HUES48 (cell line): Measurements from ENCODE around the gene TRAPPC14.

Experiments
- H3K27ac ChIP-seq: one replicate; pipeline ENCODE4 v1.7.0; 2013; ENCODE audit warnings: low read depth, low read length, inconsistent platforms
- H3K27me3 ChIP-seq: 2 replicates; pipeline ENCODE4 v1.6.1; 2013; ENCODE audit warnings: mild to moderate bottlenecking, low read length; ENCODE audit not compliant: control insufficient read depth, insufficient read depth
- H3K36me3 ChIP-seq: 2 replicates; pipeline ENCODE4 v1.6.1; 2013; ENCODE audit warnings: low read length; ENCODE audit not compliant: control insufficient read depth, insufficient read depth
- H3K4me1 ChIP-seq: 2 replicates; pipeline ENCODE4 v1.6.1; 2013; ENCODE audit warnings: mild to moderate bottlenecking, low read length; ENCODE audit not compliant: control insufficient read depth, insufficient read depth
- H3K4me3 ChIP-seq: 2 replicates; pipeline ENCODE4 v1.5.1; 2013; ENCODE audit warnings: mild to moderate bottlenecking, low read depth, low read length
- H3K9ac ChIP-seq: 2 replicates; pipeline ENCODE4 v1.6.1; 2013; ENCODE audit warnings: mild to moderate bottlenecking, low read depth, low read length, moderate library complexity
- H3K9me3 ChIP-seq: 2 replicates; pipeline ENCODE4 v1.6.1; 2013; ENCODE audit warnings: low read length; ENCODE audit not compliant: control insufficient read depth, insufficient read depth

The TRAPPC14 gene

DNA sequence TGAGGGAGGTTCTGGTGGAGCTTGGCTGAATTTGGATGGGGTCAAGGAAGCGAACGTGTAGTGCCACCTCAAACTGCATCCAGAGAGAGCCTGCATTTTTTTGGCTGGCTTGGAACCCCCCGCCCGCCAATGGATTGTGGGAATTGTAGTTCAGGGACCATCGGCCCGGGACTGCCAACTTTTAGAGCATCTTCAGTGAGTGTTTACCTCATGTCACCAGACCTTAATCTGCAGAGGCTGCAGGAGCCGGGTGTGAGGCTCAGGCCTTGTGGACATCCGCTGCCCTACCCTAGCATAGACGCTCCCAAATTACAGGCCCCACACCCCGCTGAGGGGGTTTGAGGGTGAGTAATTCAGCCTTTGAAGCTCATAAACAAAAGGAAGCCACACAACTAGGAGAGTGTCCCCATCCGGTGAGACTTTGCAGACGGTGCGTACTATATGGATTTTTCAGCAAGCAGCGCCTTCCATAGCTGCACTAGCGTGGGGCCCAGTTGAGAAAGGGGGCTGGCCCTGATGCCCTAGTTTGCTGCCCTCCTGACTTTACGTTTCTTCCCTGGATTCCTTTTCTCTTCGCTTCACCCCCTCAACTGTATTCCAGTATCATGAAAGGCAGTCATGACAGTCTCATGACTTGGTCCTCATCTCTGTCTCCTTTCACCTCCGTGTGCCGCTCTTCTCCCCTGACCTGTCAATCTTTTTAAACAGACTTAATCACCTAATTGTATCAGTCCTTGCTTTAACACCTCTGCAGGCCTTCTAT is 38.4 kb downstream of the TRAPPC14 start:
- peak overlapping the region; percentile 4; the same call in 1 of the 2 replicates for H3K9ac ChIP-seq
- peak overlapping the region; percentile 87 for H3K27ac ChIP-seq
- H3K9me3 ChIP-seq = no peaks in the 10 kb centered on the region
- H3K27me3 ChIP-seq = no peaks in the 10 kb centered on the region
- H3K4me3 ChIP-seq = peak overlapping the region; percentile 76
- H3K36me3 ChIP-seq = peaks cover 6% of the 10 kb centered on the region
- peaks cover 9% of the 10 kb centered on the region for H3K4me1 ChIP-seq

DNA sequence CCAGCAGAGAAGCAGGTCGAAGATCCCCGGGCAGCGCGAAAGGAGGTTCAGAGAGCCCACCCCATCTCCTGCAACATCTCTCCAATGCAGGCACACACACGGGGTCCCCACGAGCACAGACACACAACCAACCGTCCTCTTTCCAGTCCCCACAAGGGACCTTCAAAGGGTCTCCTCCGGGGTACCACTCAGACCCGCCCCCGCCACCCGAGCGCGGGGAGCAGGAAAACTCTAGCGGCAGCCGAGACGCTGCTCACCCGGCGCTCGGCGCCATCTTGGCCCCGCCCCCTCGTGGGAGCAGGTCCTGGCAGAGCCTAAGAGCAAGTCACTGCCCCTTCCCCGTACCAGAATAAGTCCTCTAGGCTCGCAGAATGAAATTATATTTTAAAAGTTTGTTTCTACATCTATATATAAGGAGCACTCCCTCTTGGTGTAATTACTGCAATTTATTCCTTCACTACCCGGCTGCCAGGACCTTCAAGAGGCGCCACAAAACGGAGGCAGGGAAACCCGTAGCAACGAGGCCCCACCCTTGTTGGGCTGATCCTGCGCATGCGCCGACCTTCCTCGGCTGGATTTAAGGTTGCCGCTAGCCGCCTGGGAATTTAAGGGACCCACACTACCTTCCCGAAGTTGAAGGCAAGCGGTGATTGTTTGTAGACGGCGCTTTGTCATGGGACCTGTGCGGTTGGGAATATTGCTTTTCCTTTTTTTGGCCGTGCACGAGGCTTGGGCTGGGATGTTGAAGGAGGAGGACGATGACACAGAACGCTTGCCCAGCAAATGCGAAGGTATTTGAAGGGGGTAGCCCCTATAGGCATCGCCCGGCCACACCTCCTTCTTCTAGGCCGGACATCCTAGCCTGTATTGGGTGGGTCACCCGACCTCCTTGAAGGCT is 39.2 kb downstream of the TRAPPC14 start, which contains the start of the genes CNPY4 and TAF6:
Gene CNPY4 (plus strand): TSS at position 563 of the 898 bp plus-strand sequence. CDS start 111 bp downstream, at position 674.
Gene TAF6 (minus strand): TSS at position 287 of the 898 bp plus-strand sequence. CDS start 5,149 bp downstream, outside the sequence.
- no peaks in the 10 kb centered on the region for H3K27me3 ChIP-seq

DNA sequence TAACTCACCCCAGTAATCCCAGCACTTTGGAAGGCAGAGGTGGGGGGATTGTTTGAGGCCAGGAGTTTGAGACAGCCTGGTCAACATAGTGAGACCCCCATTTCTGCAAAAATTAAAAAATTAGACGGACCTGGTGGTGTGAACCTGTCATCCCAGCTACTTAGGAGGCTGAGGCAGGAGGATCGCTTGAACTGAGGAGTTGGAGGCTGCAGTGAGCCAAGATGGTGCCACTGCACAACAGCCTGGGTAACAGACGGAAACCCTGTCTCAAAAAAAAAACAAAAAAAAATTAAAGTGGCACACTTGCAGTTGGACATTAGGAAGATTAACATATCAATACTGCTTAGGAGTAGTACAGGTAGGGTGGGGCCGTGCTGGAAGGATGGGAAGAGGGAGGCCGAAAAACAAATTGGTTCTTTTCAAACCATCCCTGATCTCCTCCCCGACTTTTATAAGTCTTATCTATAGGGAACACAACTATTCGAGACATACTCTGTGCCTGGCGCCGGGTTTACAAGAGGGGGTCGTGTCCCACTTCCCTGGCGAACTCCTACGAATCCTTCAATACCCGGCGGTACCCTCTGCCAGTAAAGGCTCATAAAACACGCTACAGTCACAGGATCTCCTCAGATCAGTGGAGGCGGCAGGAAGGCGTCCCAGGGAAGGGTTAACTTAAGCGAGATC is 40.0 kb downstream of the TRAPPC14 start:
- peak overlapping the region; percentile 76 for H3K4me3 ChIP-seq
- no peaks in the 10 kb centered on the region for H3K27me3 ChIP-seq
- H3K9ac ChIP-seq = peak overlapping the region; percentile 87
- peak overlapping the region; percentile 87 for H3K27ac ChIP-seq
- no peaks in the 10 kb centered on the region for H3K9me3 ChIP-seq
- H3K4me1 ChIP-seq = peaks cover 9% of the 10 kb centered on the region
- peaks cover 9% of the 10 kb centered on the region for H3K36me3 ChIP-seq

More for the DNA sequence above, 39.2 kb downstream of the TRAPPC14 start, which contains the start of the genes CNPY4 and TAF6:
- Histone ChIP-seq H3K36me3 (0 out of 2 replicates have a peak, but pooled peaks cover 1% of the 10 kb centered on the region), H3K27ac (peak within 1 kb of the TSS; percentile 87), H3K9ac (peak within 1 kb of the TSS; percentile 87), H3K4me3 (peak within 1 kb of the TSS; percentile 76), H3K4me1 (peaks cover 9% of the 10 kb centered on the region), H3K9me3 (no peaks in the 10 kb centered on the region)

DNA sequence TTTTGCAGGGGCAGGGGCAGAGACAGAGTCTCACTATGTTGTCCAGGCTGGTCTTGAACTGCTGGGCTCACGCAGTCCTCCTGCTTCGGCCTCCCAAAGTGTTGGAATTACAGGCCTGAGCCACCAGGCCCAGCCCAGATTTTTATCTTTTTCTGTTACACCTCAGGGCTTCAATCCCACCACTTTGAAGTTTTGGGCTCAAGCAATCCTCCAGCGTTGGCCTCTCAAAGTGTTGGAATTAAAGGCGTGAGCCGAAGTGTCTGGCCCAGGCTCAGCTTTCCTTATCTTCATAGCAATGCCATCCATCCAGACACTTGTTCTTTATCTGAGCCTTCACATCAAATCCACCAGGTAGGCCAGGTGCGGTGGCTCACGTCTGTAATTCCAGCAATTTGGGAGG is 43.5 kb downstream of the TRAPPC14 start:
- peaks cover 40% of the 10 kb centered on the region for H3K36me3 ChIP-seq
- no peaks in the 10 kb centered on the region for H3K9me3 ChIP-seq
- H3K9ac ChIP-seq = no peak overlapping the region
- no peak overlapping the region for H3K4me3 ChIP-seq
- no peak overlapping the region for H3K27ac ChIP-seq
- H3K27me3 ChIP-seq = no peaks in the 10 kb centered on the region
- peaks cover under 1% of the 10 kb centered on the region; the same call in 1 of the 2 replicates for H3K4me1 ChIP-seq

DNA sequence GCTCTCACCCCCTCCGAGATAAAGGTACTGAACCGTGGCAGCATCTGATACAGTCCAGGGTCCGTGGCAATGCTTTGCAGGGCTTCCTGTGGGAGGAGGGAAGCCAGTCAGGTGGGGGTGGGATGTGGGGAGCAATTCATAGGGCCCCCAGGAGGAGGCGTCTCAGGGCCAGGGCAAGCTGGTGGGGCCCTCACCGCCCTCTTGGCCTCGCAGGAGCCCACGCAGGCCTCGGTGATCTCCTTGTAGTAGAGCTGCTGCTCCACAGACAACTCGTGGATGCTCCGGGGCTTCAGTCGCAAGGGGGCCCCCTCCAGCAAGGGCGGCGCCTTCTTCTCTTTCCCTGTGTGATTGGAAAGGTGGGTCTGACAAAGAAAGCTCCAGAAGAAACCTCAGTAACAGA is 46.6 kb downstream of the TRAPPC14 start:
- H3K4me1 ChIP-seq = no peaks in the 10 kb centered on the region
- H3K36me3 ChIP-seq = peaks cover 69% of the 10 kb centered on the region
- no peaks in the 10 kb centered on the region for H3K27me3 ChIP-seq
- H3K9me3 ChIP-seq = no peaks in the 10 kb centered on the region
- no peak overlapping the region for H3K27ac ChIP-seq
- no peak overlapping the region for H3K9ac ChIP-seq
- H3K4me3 ChIP-seq = no peak overlapping the region

DNA sequence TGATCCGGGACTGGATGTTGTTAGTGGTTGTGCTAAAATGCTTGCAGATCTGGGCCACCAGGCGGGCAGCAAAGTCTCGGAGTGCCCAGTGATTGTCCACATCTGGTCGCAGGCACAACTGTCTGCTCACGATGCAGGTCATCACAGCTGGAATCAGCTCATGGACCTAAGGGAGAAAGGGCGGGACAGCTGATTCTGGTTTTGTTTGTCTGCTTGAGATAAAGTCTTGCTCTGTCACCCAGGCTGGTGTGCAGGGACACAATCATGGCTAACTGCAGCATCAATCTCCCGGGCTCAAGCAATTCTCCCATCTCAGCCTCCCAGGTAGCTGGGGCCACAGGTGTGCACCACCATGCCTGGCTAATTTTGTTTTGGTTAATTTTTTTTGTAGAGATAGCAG is 47.4 kb downstream of the TRAPPC14 start:
- Histone ChIP-seq H3K9ac (no peak overlapping the region), H3K4me3 (no peak overlapping the region), H3K27me3 (no peaks in the 10 kb centered on the region), H3K9me3 (no peaks in the 10 kb centered on the region), H3K36me3 (peaks cover 76% of the 10 kb centered on the region), H3K4me1 (no peaks in the 10 kb centered on the region), H3K27ac (no peak overlapping the region)

DNA sequence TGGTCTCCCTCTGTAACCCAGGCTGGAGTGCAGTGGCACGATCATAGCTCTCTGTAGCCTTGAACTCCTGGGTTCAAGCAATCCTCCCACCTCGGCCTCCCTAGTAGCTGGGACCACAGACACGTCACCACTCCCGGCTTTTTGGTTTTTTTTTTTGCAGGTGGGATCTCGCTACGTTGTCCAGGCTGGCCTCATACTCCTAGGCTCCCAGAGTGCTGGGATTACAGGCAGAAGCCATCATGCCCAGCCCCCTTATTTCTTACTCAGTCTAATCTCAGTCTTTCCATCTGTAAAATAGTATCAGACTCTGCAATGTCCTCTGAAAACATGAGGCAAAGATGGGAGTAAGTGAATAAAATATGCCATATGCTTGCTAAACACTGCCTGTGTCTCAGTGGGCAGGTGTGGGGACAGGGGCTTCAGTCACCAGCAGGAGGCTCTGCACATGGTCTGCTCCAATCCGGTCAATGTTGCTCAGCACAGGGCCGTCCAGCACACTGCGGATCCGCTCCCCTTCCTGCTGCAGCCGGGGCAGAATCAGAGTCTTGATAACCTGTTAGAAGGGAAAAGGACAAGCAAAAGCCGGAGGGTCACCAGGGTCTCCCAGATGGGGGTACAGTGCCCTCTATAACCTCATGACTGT is 48.9 kb downstream of the TRAPPC14 start:
- Histone ChIP-seq H3K4me3 (no peak overlapping the region), H3K27me3 (no peaks in the 10 kb centered on the region), H3K9me3 (no peaks in the 10 kb centered on the region), H3K27ac (no peak overlapping the region), H3K4me1 (no peaks in the 10 kb centered on the region), H3K36me3 (peaks cover 90% of the 10 kb centered on the region), H3K9ac (no peak overlapping the region)

DNA sequence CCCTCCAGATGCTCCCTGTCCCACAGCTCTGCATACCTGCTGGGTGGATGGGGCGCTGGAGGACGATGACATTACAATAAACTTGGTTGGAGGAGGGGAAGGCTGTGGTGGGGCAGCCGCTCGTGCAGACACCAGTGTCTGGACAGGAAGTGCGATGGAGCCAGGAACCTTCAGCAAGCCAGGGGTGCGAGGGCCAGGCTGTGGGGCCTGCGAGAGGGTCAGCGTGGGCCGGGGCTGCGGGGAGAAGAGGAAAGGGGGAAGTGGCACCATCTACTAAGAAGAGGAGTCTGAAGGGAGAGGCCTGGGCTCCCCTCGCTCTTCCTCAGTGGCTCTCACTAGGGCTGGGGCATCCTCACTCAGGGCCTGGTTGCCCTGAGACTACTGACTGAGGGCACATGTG is 50.6 kb downstream of the TRAPPC14 start:
- Histone ChIP-seq H3K9ac (no peak overlapping the region), H3K27ac (no peak overlapping the region), H3K4me3 (no peak overlapping the region), H3K4me1 (no peaks in the 10 kb centered on the region), H3K36me3 (peaks cover 88% of the 10 kb centered on the region), H3K9me3 (no peaks in the 10 kb centered on the region), H3K27me3 (no peaks in the 10 kb centered on the region)

DNA sequence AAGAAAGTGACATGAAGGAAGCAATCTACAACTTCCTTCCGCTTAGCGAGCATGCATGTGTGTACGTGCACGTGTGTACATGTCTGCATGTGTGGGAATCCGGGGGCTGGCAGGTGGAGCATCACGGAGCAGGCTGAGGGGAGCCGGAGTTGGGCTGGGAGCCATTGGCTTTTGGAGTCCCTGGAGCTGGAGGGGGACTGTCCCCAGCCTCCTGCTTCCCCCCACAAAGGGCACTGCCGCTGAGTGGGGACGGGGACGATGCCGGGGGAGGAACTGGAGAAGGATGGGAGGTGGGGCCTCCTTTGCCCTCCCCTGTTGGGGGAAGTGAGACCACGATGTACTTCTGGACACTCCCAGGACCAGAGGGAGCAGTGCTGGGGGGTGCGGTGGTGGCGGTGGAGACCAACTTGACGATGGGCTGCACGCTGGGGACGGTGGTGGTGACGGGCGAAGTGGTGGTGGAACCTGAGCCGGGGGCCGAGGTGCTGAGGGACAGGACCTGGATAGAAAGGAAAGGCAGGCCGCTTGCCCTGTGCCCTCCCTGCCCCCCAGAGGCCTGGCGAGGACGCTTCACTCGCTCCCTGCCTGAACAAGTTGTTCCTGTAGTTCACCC is 51.3 kb downstream of the TRAPPC14 start:
- no peaks in the 10 kb centered on the region for H3K9me3 ChIP-seq
- H3K27me3 ChIP-seq = no peaks in the 10 kb centered on the region
- H3K9ac ChIP-seq = no peak overlapping the region
- no peak overlapping the region for H3K4me3 ChIP-seq
- no peak overlapping the region for H3K27ac ChIP-seq
- 0 out of 2 replicates have a peak, but pooled peaks cover 4% of the 10 kb centered on the region for H3K4me1 ChIP-seq
- peaks cover 83% of the 10 kb centered on the region for H3K36me3 ChIP-seq

DNA sequence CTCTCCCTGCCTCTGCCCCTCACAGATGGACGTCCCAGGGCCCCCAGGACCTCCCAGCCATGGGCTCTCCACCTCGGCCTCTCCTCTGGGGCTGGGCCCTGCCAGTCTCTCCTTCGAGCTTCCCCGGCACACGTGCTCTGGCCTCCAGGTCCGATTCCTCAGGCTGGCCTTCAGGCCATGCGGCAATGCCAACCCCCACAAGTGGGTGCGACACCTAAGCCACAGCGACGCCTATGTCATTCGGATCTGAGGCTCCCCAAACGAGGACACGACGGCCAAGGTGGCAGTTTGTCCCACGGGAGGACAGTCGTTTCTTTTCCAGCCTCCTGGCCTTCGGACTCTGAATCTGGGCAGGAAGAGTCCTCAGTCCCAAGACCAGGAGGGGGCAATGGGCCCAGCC is 51.9 kb downstream of the TRAPPC14 start:
- Histone ChIP-seq H3K27me3 (no peaks in the 10 kb centered on the region), H3K4me3 (no peak overlapping the region), H3K4me1 (0 out of 2 replicates have a peak, but pooled peaks cover 5% of the 10 kb centered on the region), H3K9ac (no peak overlapping the region), H3K36me3 (peaks cover 77% of the 10 kb centered on the region), H3K9me3 (no peaks in the 10 kb centered on the region), H3K27ac (no peak overlapping the region)
